Measurements from ENCODE around the gene LYRM4. TPM values are rescaled to one million over a fixed set of nuclear protein-coding genes. Genes with fewer than 3 reads are reported as not detected.

The LYRM4 gene
- total RNA-seq, 3 donors from 2014 or later: 49.2 to 50.6 (median 50.0) TPM

- H3K36me3 Mint-ChIP-seq (ENCODE audit: insufficient read depth): peaks cover 20% of the 10 kb centered on the region
- no peak for ATAC-seq
- peaks cover 3% of the 10 kb centered on the region for H3K4me1 Mint-ChIP-seq (ENCODE audit: low read depth)
- DNase-seq: no peak
- H3K9me3 Mint-ChIP-seq: no peaks in the 10 kb centered on the region
- no peaks in the 10 kb centered on the region for H3K27me3 Mint-ChIP-seq (ENCODE audit: low read depth)
- no peak overlapping the region for H3K4me3 Mint-ChIP-seq
Observed at GRCh38 chr6:5246141-5247097, 14.3 kb downstream of the LYRM4 start.

GRCh38 chr6:5243069-5243468 is 17.7 kb downstream of the LYRM4 start:
- no peak overlapping the region for H3K4me3 Mint-ChIP-seq
- H3K27me3 Mint-ChIP-seq (ENCODE audit: low read depth): no peaks in the 10 kb centered on the region
- H3K9me3 Mint-ChIP-seq: no peaks in the 10 kb centered on the region
- H3K36me3 Mint-ChIP-seq (ENCODE audit: insufficient read depth): peaks cover 16% of the 10 kb centered on the region
- DNase-seq (no peak), ATAC-seq (no peak)
- H3K4me1 Mint-ChIP-seq (ENCODE audit: low read depth): no peaks in the 10 kb centered on the region

GRCh38 chr6:5241252-5241651 is 19.5 kb downstream of the LYRM4 start:
- H3K4me1 Mint-ChIP-seq (ENCODE audit: low read depth): no peaks in the 10 kb centered on the region
- H3K4me3 Mint-ChIP-seq: no peak overlapping the region
- H3K27me3 Mint-ChIP-seq (ENCODE audit: low read depth): no peaks in the 10 kb centered on the region
- H3K9me3 Mint-ChIP-seq: no peaks in the 10 kb centered on the region
- ATAC-seq: no peak
- H3K36me3 Mint-ChIP-seq (ENCODE audit: insufficient read depth): peaks cover 12% of the 10 kb centered on the region
- no peak for DNase-seq

GRCh38 chr6:5238336-5238735 is 22.4 kb downstream of the LYRM4 start:
- Mint-ChIP-seq H3K4me3 (no peak overlapping the region), H3K27me3 (ENCODE audit: low read depth) (no peaks in the 10 kb centered on the region), H3K36me3 (ENCODE audit: insufficient read depth) (peaks cover 9% of the 10 kb centered on the region), H3K9me3 (no peaks in the 10 kb centered on the region), H3K4me1 (ENCODE audit: low read depth) (no peaks in the 10 kb centered on the region)
- ATAC-seq (no peak), DNase-seq (no peak)

GRCh38 chr6:5237805-5238204 is 22.9 kb downstream of the LYRM4 start:
- H3K36me3 Mint-ChIP-seq (ENCODE audit: insufficient read depth): peaks cover 6% of the 10 kb centered on the region
- H3K9me3 Mint-ChIP-seq: no peaks in the 10 kb centered on the region
- DNase-seq (no peak), ATAC-seq (no peak)
- H3K4me3 Mint-ChIP-seq: no peak overlapping the region
- H3K27me3 Mint-ChIP-seq (ENCODE audit: low read depth): no peaks in the 10 kb centered on the region
- H3K4me1 Mint-ChIP-seq (ENCODE audit: low read depth): no peaks in the 10 kb centered on the region

GRCh38 chr6:5235830-5236229 is 24.9 kb downstream of the LYRM4 start:
- Mint-ChIP-seq H3K4me3 (no peak overlapping the region), H3K36me3 (ENCODE audit: insufficient read depth) (peaks cover 6% of the 10 kb centered on the region), H3K27me3 (ENCODE audit: low read depth) (no peaks in the 10 kb centered on the region), H3K9me3 (no peaks in the 10 kb centered on the region), H3K4me1 (ENCODE audit: low read depth) (peaks cover 2% of the 10 kb centered on the region)
- DNase-seq: no peak
- ATAC-seq: no peak

- ATAC-seq: no peak
- H3K27me3 Mint-ChIP-seq (ENCODE audit: low read depth): no peaks in the 10 kb centered on the region
- H3K36me3 Mint-ChIP-seq (ENCODE audit: insufficient read depth): no peaks in the 10 kb centered on the region
- DNase-seq: no peak
- H3K9me3 Mint-ChIP-seq: no peaks in the 10 kb centered on the region
- no peak overlapping the region for H3K4me3 Mint-ChIP-seq
- H3K4me1 Mint-ChIP-seq (ENCODE audit: low read depth): peaks cover 2% of the 10 kb centered on the region
Observed at GRCh38 chr6:5234874-5235273, 25.9 kb downstream of the LYRM4 start.

- Mint-ChIP-seq H3K4me1 (ENCODE audit: low read depth) (peaks cover 2% of the 10 kb centered on the region), H3K27me3 (ENCODE audit: low read depth) (no peaks in the 10 kb centered on the region), H3K36me3 (ENCODE audit: insufficient read depth) (peaks cover 7% of the 10 kb centered on the region), H3K9me3 (no peaks in the 10 kb centered on the region), H3K4me3 (no peak overlapping the region)
- ATAC-seq (no peak), DNase-seq (no peak)
Observed at GRCh38 chr6:5231289-5231688, 29.5 kb downstream of the LYRM4 start.

- no peaks in the 10 kb centered on the region for H3K9me3 Mint-ChIP-seq
- DNase-seq (no peak), ATAC-seq (no peak)
- H3K27me3 Mint-ChIP-seq (ENCODE audit: low read depth): no peaks in the 10 kb centered on the region
- H3K36me3 Mint-ChIP-seq (ENCODE audit: insufficient read depth): peaks cover 7% of the 10 kb centered on the region
- no peak overlapping the region for H3K4me3 Mint-ChIP-seq
- peaks cover 2% of the 10 kb centered on the region for H3K4me1 Mint-ChIP-seq (ENCODE audit: low read depth)
Observed at GRCh38 chr6:5230081-5230480, 30.7 kb downstream of the LYRM4 start.

- Mint-ChIP-seq H3K4me3 (no peak overlapping the region), H3K9me3 (no peaks in the 10 kb centered on the region), H3K36me3 (ENCODE audit: insufficient read depth) (peaks cover 7% of the 10 kb centered on the region), H3K4me1 (ENCODE audit: low read depth) (peaks cover 2% of the 10 kb centered on the region), H3K27me3 (ENCODE audit: low read depth) (no peaks in the 10 kb centered on the region)
- no peak for DNase-seq
- ATAC-seq: no peak
Observed at GRCh38 chr6:5229356-5229755, 31.4 kb downstream of the LYRM4 start.

GRCh38 chr6:5223309-5223708 is 37.4 kb downstream of the LYRM4 start:
- Mint-ChIP-seq H3K4me1 (ENCODE audit: low read depth) (no peaks in the 10 kb centered on the region), H3K36me3 (ENCODE audit: insufficient read depth) (peaks cover 19% of the 10 kb centered on the region), H3K27me3 (ENCODE audit: low read depth) (no peaks in the 10 kb centered on the region), H3K9me3 (no peaks in the 10 kb centered on the region), H3K4me3 (no peak overlapping the region)
- no peak for DNase-seq
- no peak for ATAC-seq

- Mint-ChIP-seq H3K27me3 (ENCODE audit: low read depth) (no peaks in the 10 kb centered on the region), H3K4me3 (no peak overlapping the region), H3K9me3 (no peaks in the 10 kb centered on the region), H3K4me1 (ENCODE audit: low read depth) (no peaks in the 10 kb centered on the region), H3K36me3 (ENCODE audit: insufficient read depth) (peaks cover 12% of the 10 kb centered on the region)
- ATAC-seq (no peak), DNase-seq (no peak)
Observed at GRCh38 chr6:5220443-5220842, 40.3 kb downstream of the LYRM4 start.

- Mint-ChIP-seq H3K4me1 (ENCODE audit: low read depth) (no peaks in the 10 kb centered on the region), H3K4me3 (no peak overlapping the region), H3K27me3 (ENCODE audit: low read depth) (no peaks in the 10 kb centered on the region), H3K36me3 (ENCODE audit: insufficient read depth) (peaks cover 19% of the 10 kb centered on the region), H3K9me3 (no peaks in the 10 kb centered on the region)
- ATAC-seq (no peak), DNase-seq (no peak)
Observed at GRCh38 chr6:5219011-5219691, 41.6 kb downstream of the LYRM4 start.

GRCh38 chr6:5217356-5217755 is 43.4 kb downstream of the LYRM4 start:
- Mint-ChIP-seq H3K4me3 (no peak overlapping the region), H3K36me3 (ENCODE audit: insufficient read depth) (peaks cover 30% of the 10 kb centered on the region), H3K4me1 (ENCODE audit: low read depth) (no peaks in the 10 kb centered on the region), H3K9me3 (no peaks in the 10 kb centered on the region), H3K27me3 (ENCODE audit: low read depth) (no peaks in the 10 kb centered on the region)
- no peak for DNase-seq
- no peak for ATAC-seq

- no peaks in the 10 kb centered on the region for H3K9me3 Mint-ChIP-seq
- DNase-seq: no peak
- peaks cover 26% of the 10 kb centered on the region for H3K36me3 Mint-ChIP-seq (ENCODE audit: insufficient read depth)
- ATAC-seq: no peak
- no peaks in the 10 kb centered on the region for H3K27me3 Mint-ChIP-seq (ENCODE audit: low read depth)
- no peaks in the 10 kb centered on the region for H3K4me1 Mint-ChIP-seq (ENCODE audit: low read depth)
- H3K4me3 Mint-ChIP-seq: no peak overlapping the region
Observed at GRCh38 chr6:5215799-5216198, 45.0 kb downstream of the LYRM4 start.
